GM19023 (cell line): ENCODE measurements around the gene PARP16.

ENCODE experiments used
- ATAC-seq: cut with Tn5 transposase; IDR thresholded peaks from one replicate; pipeline ENCODE4 v1.9.1; 2021; ENCODE audit warnings: mild to moderate bottlenecking, moderate library complexity; ENCODE audit not compliant: unreplicated experiment

PARP16 gene

GRCh38 chr15:65208647-65209046 lies 78.0 kb downstream of the PARP16 start:
- ATAC-seq, result no peak
